GM12878 (cell line): ENCODE results near the gene RP9. TPM values are rescaled to one million over a fixed set of nuclear protein-coding genes. Genes with fewer than 3 reads are reported as not detected.

Experiments
- ATAC-seq: fragments of 200-7000 bp; cut with Tn5 transposase; 3 replicates; pipeline ENCODE4 v1.9.1; 2020; ENCODE audit warnings: mild to moderate bottlenecking, moderate library complexity
- BruUV-seq: library from RNA; stranded (reverse); fragments of 400-500 nt; replicated peaks from 2 replicates; lab custom pipeline; 2021; lab: Mats Ljungman, UMichigan
- CTCF ChIA-PET: fragments of 300-600 bp; sonication (Branson Sonifier 250); formaldehyde crosslinking; extraction: SDS; loops from one replicate; lab custom pipeline; 2021; ENCODE audit warnings: inconsistent platforms; lab: Yijun Ruan, JAX
- POLR2A ChIA-PET: fragments of 350-600 bp; formaldehyde crosslinking; extraction: SDS; loops from one replicate; lab custom pipeline; 2021; ENCODE audit warnings: inconsistent platforms; lab: Charles Lee
- RAD21 ChIA-PET: fragments of 300-600 bp; sonication (Branson Sonifier 250); formaldehyde crosslinking; loops from one replicate; lab custom pipeline; 2023; ENCODE audit warnings: antibody characterized with exemption; ENCODE audit not compliant: unreplicated experiment; lab: Charles Lee
- SMC1A ChIA-PET: fragments of 300-600 bp; sonication (Branson Sonifier 250); formaldehyde crosslinking; loops from one replicate; lab custom pipeline; 2023; ENCODE audit not compliant: unreplicated experiment, uncharacterized antibody; lab: Charles Lee
- DNase-seq: peaks from one replicate; pipeline ENCODE4 v3.0.0-alpha.2; 2011; ENCODE audit warnings: low read depth, low spot score
- FAIRE-seq: peaks from 3 replicates; lab custom pipeline; 2011; peaks lifted over from hg19 to GRCh38; lab: Jason Lieb, UNC
- H2AFZ ChIP-seq: 2 replicates; pipeline ENCODE4 v1.6.0; 2011; ENCODE audit warnings: low read depth, low read length, control low read depth; ENCODE audit not compliant: control insufficient read depth
- H3K27ac ChIP-seq: 2 replicates; pipeline ENCODE4 v1.5.1; 2011; ENCODE audit warnings: control low read depth; ENCODE audit not compliant: control insufficient read depth, insufficient read depth
- H3K27me3 ChIP-seq, 2 experiments: replicated peaks in 1 of 2; 2 replicates each; pipeline versions ENCODE4 v1.6.0 to v1.6.1; 2011; ENCODE audit warnings: low read length in 1 of 2; ENCODE audit not compliant: control insufficient read depth in 2 of 2, insufficient read depth in 2 of 2
- H3K36me3 ChIP-seq, 2 experiments: 2 replicates each; pipeline ENCODE4 v1.5.1; 2011; ENCODE audit warnings: low read length in 1 of 2; ENCODE audit not compliant: control insufficient read depth in 2 of 2, insufficient read depth in 2 of 2
- H3K4me1 ChIP-seq: 2 replicates; pipeline ENCODE4 v1.6.1; 2011; ENCODE audit warnings: mild to moderate bottlenecking, low read length, moderate library complexity, mixed read lengths; ENCODE audit not compliant: control insufficient read depth, insufficient read depth
- H3K4me2 ChIP-seq: 2 replicates; pipeline ENCODE4 v1.6.0; 2011; ENCODE audit warnings: control low read depth; ENCODE audit not compliant: control insufficient read depth, insufficient read depth
- H3K4me3 ChIP-seq: fragments of 200-600 bp; sonication (generic); 2 replicates; pipeline ENCODE4 v1.5.1; 2016
- H3K79me2 ChIP-seq: 2 replicates; pipeline ENCODE4 v1.6.0; 2011; ENCODE audit warnings: low read length; ENCODE audit not compliant: control insufficient read depth, insufficient read depth
- H3K9ac ChIP-seq: 2 replicates; pipeline ENCODE4 v1.8.0; 2011; ENCODE audit warnings: low read length, control low read depth, mixed read lengths; ENCODE audit not compliant: control insufficient read depth, insufficient read depth
- H3K9me3 ChIP-seq: replicated peaks from 3 replicates; pipeline ENCODE4 v1.5.1; 2011; ENCODE audit warnings: mild to moderate bottlenecking, low read length; ENCODE audit not compliant: control insufficient read depth, insufficient read depth
- H4K20me1 ChIP-seq: 2 replicates; pipeline ENCODE4 v1.6.0; 2011; ENCODE audit not compliant: control insufficient read depth, insufficient read depth
- CREB1 ChIP-seq: IDR thresholded peaks from 2 replicates; pipeline ENCODE4 v1.6.1; 2012; ENCODE audit warnings: low read depth, mild to moderate bottlenecking, inconsistent platforms
- EP300 ChIP-seq, 2 experiments: fragments of 150-350 bp in 1 of 2; IDR thresholded peaks; 2 replicates each; pipeline ENCODE4 v1.6.1; 2011 to 2012; ENCODE audit warnings: low read depth in 2 of 2, low read length in 2 of 2, borderline replicate concordance in 1 of 2, improper control_type of control experiment in 1 of 2, inconsistent platforms in 1 of 2; ENCODE audit not compliant: control insufficient read depth in 1 of 2
- EZH2 ChIP-seq: IDR thresholded peaks from 2 replicates; pipeline ENCODE4 v1.6.1; 2012; ENCODE audit warnings: low read depth, mild to moderate bottlenecking, control low read depth, inconsistent platforms, low read length, borderline replicate concordance; ENCODE audit not compliant: control insufficient read depth
- MEF2B ChIP-seq: fragments of 450-650 bp; IDR thresholded peaks from 2 replicates; pipeline ENCODE4 v1.6.1; 2018; ENCODE audit warnings: mild to moderate bottlenecking, moderate library complexity; ENCODE audit not compliant: partially characterized antibody, poor library complexity, severe bottlenecking
- MTA2 ChIP-seq: fragments of 450-650 bp; IDR thresholded peaks from 2 replicates; pipeline ENCODE4 v1.6.1; 2016; ENCODE audit warnings: low read depth, mild to moderate bottlenecking, moderate library complexity
- MXI1 ChIP-seq: fragments of 150-350 bp; IDR thresholded peaks from 2 replicates; pipeline ENCODE4 v1.6.1; 2011; ENCODE audit warnings: low read depth, mild to moderate bottlenecking, inconsistent platforms, low read length, improper control_type of control experiment
- NR2C1 ChIP-seq: fragments of 450-650 bp; IDR thresholded peaks from 2 replicates; pipeline ENCODE4 v1.6.1; 2017; ENCODE audit warnings: antibody characterized with exemption, mild to moderate bottlenecking, moderate library complexity
- PAX8 ChIP-seq: fragments of 450-650 bp; IDR thresholded peaks from 2 replicates; pipeline ENCODE4 v1.6.1; 2017; ENCODE audit warnings: mild to moderate bottlenecking, moderate library complexity
- POLR2A ChIP-seq: IDR thresholded peaks from 2 replicates; pipeline ENCODE4 v1.6.1; 2011; ENCODE audit warnings: low read depth, mild to moderate bottlenecking, low read length
- SUZ12 ChIP-seq: fragments of 200-600 bp; sonication (generic); IDR thresholded peaks from one replicate; pipeline ENCODE4 v1.6.1; 2018; ENCODE audit warnings: antibody characterized with exemption, mild to moderate bottlenecking; ENCODE audit not compliant: unreplicated experiment
- TBL1XR1 ChIP-seq: IDR thresholded peaks from 2 replicates; pipeline ENCODE4 v1.6.1; 2012; ENCODE audit warnings: low read depth, low read length, improper control_type of control experiment
- TCF12 ChIP-seq: IDR thresholded peaks from 2 replicates; pipeline ENCODE4 v1.6.1; 2011; ENCODE audit warnings: low read depth, mild to moderate bottlenecking, low read length
- ZBED1 ChIP-seq: IDR thresholded peaks from 2 replicates; pipeline ENCODE4 v1.6.1; 2016; ENCODE audit warnings: borderline replicate concordance
- ZSCAN29 ChIP-seq: fragments of 450-650 bp; IDR thresholded peaks from 2 replicates; pipeline ENCODE4 v1.6.1; 2017; ENCODE audit warnings: mild to moderate bottlenecking, moderate library complexity
- WGBS: methylation state at CpG from one replicate; pipeline ENCODE4 v1.1.6; 2016; ENCODE audit warnings: low lambda C conversion rate; ENCODE audit not compliant: insufficient replicate concordance, insufficient coverage; ENCODE audit errors: missing lambda C conversion rate; 5-methylcytosine and 5-hydroxymethylcytosine counted together
- in situ Hi-C: fragments of 300-500 bp; cut with MboI; formaldehyde crosslinking; loops from 9 replicates; pipeline ENCODE4 v1.14.3; 2018; ENCODE audit warnings: mixed read lengths
- intact Hi-C: fragments of 100-400 bp; cut with micrococcal nuclease; formaldehyde crosslinking; loops from one replicate; pipeline ENCODE4 v1.14.2; 2022; ENCODE audit not compliant: unreplicated experiment
- polyA plus RNA-seq, 11 experiments: library from polyadenylated mRNA; depleted of rRNA in 4 of 11; unstranded in 6 of 11; stranded (reverse) in 5 of 11; fragments of >200 nt; fragmentation: Nextera tagmentation in 4 of 11; fragmentation: Illumina TruSeq in 1 of 11; extraction: Ambion mirVana in 4 of 11; extraction: Trizol in 1 of 11; gene quantifications; 1 replicate in 1 of 11; 2 replicates in 10 of 11; pipeline versions ENCODE4 v1.2.1 to v1.2.3, GENCODE V29; 2011 to 2016; ENCODE audit warnings: inconsistent platforms in 2 of 11, missing spikeins in 2 of 11, low read depth in 1 of 11
- total RNA-seq, 4 experiments: library from RNA; depleted of rRNA in 3 of 4; stranded (reverse); fragments of >200 nt in 3 of 4; fragmentation: Illumina TruSeq in 1 of 4; extraction: Trizol in 1 of 4; gene quantifications; 2 replicates each; pipeline versions ENCODE4 v1.2.1 to v1.2.3, GENCODE V29; 2013 to 2021
- TF ChIP-seq, protein P1 (sequence below), 3 experiments: IDR thresholded peaks in 2 of 3; conservative IDR thresholded peaks in 1 of 3; 2 replicates each; pipeline ENCODE4 v1.5.1; 2011; ENCODE audit warnings: low read depth in 3 of 3, low read length in 3 of 3, mild to moderate bottlenecking in 3 of 3, control low read depth in 2 of 3, moderate library complexity in 2 of 3, inconsistent platforms in 1 of 3, mixed read lengths in 1 of 3; ENCODE audit not compliant: control insufficient read depth in 2 of 3, insufficient read depth in 1 of 3; ENCODE audit errors: extremely low read depth in 1 of 3
- TF ChIP-seq, protein P2 (sequence below): fragments of 450-650 bp; IDR thresholded peaks from 2 replicates; pipeline ENCODE4 v1.6.1; 2018; ENCODE audit warnings: mild to moderate bottlenecking, low read depth, moderate library complexity; ENCODE audit not compliant: partially characterized antibody
- TF ChIP-seq, protein P3 (sequence below): IDR thresholded peaks from 2 replicates; pipeline ENCODE4 v1.6.1; 2012; ENCODE audit warnings: low read depth, low read length, improper control_type of control experiment

The RP9 gene
- total and polyA plus RNA-seq, 10 of the 15 experiments (the other 5 are each of a cell fraction or from before 2014, with no cell fraction given): 7.6 to 25.3 (median 16.9) TPM

DNA sequence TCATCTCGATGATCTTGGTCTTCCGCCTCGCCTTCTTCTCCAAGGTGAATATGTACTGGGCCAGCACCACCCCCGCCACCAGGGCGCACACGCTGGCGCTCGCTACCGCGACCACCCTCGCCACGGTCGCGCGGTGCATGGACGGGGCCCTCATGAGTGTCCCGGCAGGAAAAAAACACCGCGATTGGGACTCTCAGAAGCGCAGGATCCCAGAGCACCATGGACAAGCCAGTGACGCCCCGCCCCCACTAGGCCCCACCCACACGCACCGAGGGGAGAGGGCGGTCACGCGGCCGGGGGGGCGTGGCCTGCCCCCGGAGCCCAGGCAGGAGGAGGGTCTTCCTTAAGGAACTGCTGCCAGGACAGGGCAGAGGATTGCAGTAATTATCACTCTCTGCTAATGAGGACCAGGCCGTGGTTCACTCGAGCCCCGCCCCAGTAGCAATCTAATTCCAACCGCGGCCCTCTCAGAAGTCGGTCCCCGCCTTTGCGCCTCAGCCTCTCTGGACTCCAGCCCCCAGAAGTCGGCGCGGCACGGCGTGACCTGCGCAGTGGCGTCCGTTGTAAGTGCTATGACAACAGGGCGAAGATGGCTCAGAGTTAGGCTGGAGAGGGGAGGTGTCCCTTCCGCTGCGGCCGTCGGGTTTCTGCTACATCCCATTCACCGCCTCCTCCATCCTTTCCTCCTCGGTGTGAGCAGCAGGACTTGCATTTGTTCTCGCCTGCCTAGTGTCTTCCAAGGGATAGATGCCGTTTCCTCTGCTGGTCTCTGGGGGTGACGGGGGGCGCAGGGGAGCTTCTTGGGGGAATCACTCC, 20.0 kb upstream of the RP9 start, which contains the start of gene BBS9:
BBS9 (plus strand) TSS at position 575 of the 816 bp plus-strand sequence. CDS start 16,689 bp downstream, outside the sequence.
- Histone ChIP-seq H2AFZ (peak within 1 kb of the TSS; percentile 98), H3K36me3 (no peaks in the 10 kb centered on the region), H3K27me3 (no peaks in the 10 kb centered on the region), H3K27ac (peak within 1 kb of the TSS; percentile 30; the same call in 1 of the 2 replicates), H3K9me3 (no peaks in the 10 kb centered on the region; the same call in 2 of the 3 replicates), H3K9ac (peak within 1 kb of the TSS; percentile 5), H3K4me1 (no peaks in the 10 kb centered on the region), H3K79me2 (no peaks in the 10 kb centered on the region), H4K20me1 (no peaks in the 10 kb centered on the region), H3K4me3 (peak within 1 kb of the TSS; percentile 78), H3K4me2 (peak within 1 kb of the TSS; percentile 84)
- peak; percentile 81 for FAIRE-seq
- ChIA-PET RAD21 (interaction anchor here (0.8 to 1.4 kb wide), 3 partner anchors 19 to 22 kb away, joined by 3 to 6 read pairs (median 4); no protein-coding TSS in a partner anchor), CTCF (interaction anchor here (1.2 to 2.0 kb wide), 2 partner anchors 21 kb away, joined by 4 to 6 read pairs; no protein-coding TSS in a partner anchor), POLR2A (interaction anchor here (0.9 to 1.1 kb wide), 2 partner anchors 19 to 67 kb away, joined by 3 read pairs; partner anchors contain the start of gene NT5C3A), SMC1A (interaction anchor here (0.6 to 0.7 kb wide), 3 partner anchors 20 to 1017 kb away, joined by 3 read pairs; partner anchors contain the start of gene RP9)
- WGBS: 1% methylated on average over 55 of the region's 57 CpGs
- intact Hi-C loops (no loop called here), in situ Hi-C loops (no loop called here)
- peak; percentile 82 for DNase-seq
- peak; percentile 100 for ATAC-seq
- no TSS peak for BruUV-seq
- no peak for TF ChIP-seq SUZ12
- no peak for TF ChIP-seq TBL1XR1
- TF ChIP-seq PAX8: no peak
- peak; percentile 46; the same call in 1 of the 2 replicates for TF ChIP-seq NR2C1
- TF ChIP-seq MXI1: peak; percentile 81; the same call in 1 of the 2 replicates
- TF ChIP-seq ZSCAN29: no peak
- TF ChIP-seq, protein P1, sequence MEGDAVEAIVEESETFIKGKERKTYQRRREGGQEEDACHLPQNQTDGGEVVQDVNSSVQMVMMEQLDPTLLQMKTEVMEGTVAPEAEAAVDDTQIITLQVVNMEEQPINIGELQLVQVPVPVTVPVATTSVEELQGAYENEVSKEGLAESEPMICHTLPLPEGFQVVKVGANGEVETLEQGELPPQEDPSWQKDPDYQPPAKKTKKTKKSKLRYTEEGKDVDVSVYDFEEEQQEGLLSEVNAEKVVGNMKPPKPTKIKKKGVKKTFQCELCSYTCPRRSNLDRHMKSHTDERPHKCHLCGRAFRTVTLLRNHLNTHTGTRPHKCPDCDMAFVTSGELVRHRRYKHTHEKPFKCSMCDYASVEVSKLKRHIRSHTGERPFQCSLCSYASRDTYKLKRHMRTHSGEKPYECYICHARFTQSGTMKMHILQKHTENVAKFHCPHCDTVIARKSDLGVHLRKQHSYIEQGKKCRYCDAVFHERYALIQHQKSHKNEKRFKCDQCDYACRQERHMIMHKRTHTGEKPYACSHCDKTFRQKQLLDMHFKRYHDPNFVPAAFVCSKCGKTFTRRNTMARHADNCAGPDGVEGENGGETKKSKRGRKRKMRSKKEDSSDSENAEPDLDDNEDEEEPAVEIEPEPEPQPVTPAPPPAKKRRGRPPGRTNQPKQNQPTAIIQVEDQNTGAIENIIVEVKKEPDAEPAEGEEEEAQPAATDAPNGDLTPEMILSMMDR (IDR thresholded peaks at IDR 0.05 in 2 of 3, conservative IDR thresholded peaks at IDR 0.05 in 1 of 3; ENCODE audit: control insufficient read depth in 2 of 3, extremely low read depth in 1 of 3, insufficient read depth in 1 of 3, low read depth in 3 of 3, low read length in 3 of 3): no peak
- TF ChIP-seq CREB1: peak; percentile 39; the same call in 1 of the 2 replicates
- no peak for TF ChIP-seq EZH2
- peak; percentile 66 for TF ChIP-seq POLR2A
- TF ChIP-seq EP300 (IDR thresholded peaks at IDR 0.05; ENCODE audit: borderline replicate concordance in 1 of 2, control insufficient read depth in 1 of 2, low read depth in 2 of 2, low read length in 2 of 2): 0 out of 4 replicates have a peak, but pooled peaks of 1 of the 2 experiments have one; percentile 18
- no peak for TF ChIP-seq MEF2B
- TF ChIP-seq, protein P2, sequence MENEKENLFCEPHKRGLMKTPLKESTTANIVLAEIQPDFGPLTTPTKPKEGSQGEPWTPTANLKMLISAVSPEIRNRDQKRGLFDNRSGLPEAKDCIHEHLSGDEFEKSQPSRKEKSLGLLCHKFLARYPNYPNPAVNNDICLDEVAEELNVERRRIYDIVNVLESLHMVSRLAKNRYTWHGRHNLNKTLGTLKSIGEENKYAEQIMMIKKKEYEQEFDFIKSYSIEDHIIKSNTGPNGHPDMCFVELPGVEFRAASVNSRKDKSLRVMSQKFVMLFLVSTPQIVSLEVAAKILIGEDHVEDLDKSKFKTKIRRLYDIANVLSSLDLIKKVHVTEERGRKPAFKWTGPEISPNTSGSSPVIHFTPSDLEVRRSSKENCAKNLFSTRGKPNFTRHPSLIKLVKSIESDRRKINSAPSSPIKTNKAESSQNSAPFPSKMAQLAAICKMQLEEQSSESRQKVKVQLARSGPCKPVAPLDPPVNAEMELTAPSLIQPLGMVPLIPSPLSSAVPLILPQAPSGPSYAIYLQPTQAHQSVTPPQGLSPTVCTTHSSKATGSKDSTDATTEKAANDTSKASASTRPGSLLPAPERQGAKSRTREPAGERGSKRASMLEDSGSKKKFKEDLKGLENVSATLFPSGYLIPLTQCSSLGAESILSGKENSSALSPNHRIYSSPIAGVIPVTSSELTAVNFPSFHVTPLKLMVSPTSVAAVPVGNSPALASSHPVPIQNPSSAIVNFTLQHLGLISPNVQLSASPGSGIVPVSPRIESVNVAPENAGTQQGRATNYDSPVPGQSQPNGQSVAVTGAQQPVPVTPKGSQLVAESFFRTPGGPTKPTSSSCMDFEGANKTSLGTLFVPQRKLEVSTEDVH: no peak
- TF ChIP-seq, protein P3, sequence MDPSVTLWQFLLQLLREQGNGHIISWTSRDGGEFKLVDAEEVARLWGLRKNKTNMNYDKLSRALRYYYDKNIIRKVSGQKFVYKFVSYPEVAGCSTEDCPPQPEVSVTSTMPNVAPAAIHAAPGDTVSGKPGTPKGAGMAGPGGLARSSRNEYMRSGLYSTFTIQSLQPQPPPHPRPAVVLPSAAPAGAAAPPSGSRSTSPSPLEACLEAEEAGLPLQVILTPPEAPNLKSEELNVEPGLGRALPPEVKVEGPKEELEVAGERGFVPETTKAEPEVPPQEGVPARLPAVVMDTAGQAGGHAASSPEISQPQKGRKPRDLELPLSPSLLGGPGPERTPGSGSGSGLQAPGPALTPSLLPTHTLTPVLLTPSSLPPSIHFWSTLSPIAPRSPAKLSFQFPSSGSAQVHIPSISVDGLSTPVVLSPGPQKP: no peak
- peak; percentile 47; the same call in 1 of the 2 replicates for TF ChIP-seq MTA2
- TF ChIP-seq ZBED1: no peak
- TF ChIP-seq TCF12: no peak
